H9 (cell line): ENCODE data around the gene SERTAD2. TPM values are rescaled to one million over a fixed set of nuclear protein-coding genes. Genes with fewer than 3 reads are reported as not detected.

Experiments
- DNase-seq: peaks from one replicate; pipeline ENCODE4 v3.0.0-alpha.2; 2017
- H2AFZ ChIP-seq: one replicate; pipeline ENCODE4 v1.6.1; 2013; ENCODE audit warnings: mild to moderate bottlenecking, low read length, control low read depth, moderate library complexity
- H2AK5ac ChIP-seq: 2 replicates; pipeline ENCODE4 v1.6.1; 2013; ENCODE audit warnings: low read length, control low read depth, mixed read lengths; ENCODE audit not compliant: insufficient read length
- H2BK120ac ChIP-seq: one replicate; pipeline ENCODE4 v1.6.1; 2013; ENCODE audit warnings: low read depth, mild to moderate bottlenecking, low read length, control low read depth, inconsistent platforms; ENCODE audit not compliant: poor library complexity, severe bottlenecking
- H2BK12ac ChIP-seq: 2 replicates; pipeline ENCODE4 v1.6.1; 2013; ENCODE audit warnings: low read length, control low read depth, mixed read lengths, low read depth; ENCODE audit not compliant: insufficient read length
- H2BK15ac ChIP-seq: 2 replicates; pipeline ENCODE4 v1.6.1; 2013; ENCODE audit warnings: low read depth, low read length, control low read depth
- H2BK20ac ChIP-seq: one replicate; pipeline ENCODE4 v1.6.1; 2013; ENCODE audit warnings: low read depth, mild to moderate bottlenecking, low read length, control low read depth, inconsistent platforms; ENCODE audit not compliant: poor library complexity, severe bottlenecking
- H2BK5ac ChIP-seq: 2 replicates; pipeline ENCODE4 v1.6.1; 2013; ENCODE audit warnings: low read length, control low read depth, mixed read lengths; ENCODE audit not compliant: insufficient read length
- H3K14ac ChIP-seq: 2 replicates; pipeline ENCODE4 v1.6.1; 2013; ENCODE audit warnings: low read length, control low read depth; ENCODE audit not compliant: insufficient read depth
- H3K18ac ChIP-seq: 2 replicates; pipeline ENCODE4 v1.6.1; 2013; ENCODE audit warnings: low read depth, mild to moderate bottlenecking, mixed read lengths, low read length, control low read depth; ENCODE audit not compliant: insufficient read length
- H3K23ac ChIP-seq: 2 replicates; pipeline ENCODE4 v1.6.1; 2013; ENCODE audit warnings: low read length, control low read depth, mixed read lengths, low read depth; ENCODE audit not compliant: insufficient read length
- H3K23me2 ChIP-seq: 2 replicates; pipeline ENCODE4 v1.6.1; 2013; ENCODE audit warnings: low read depth, mild to moderate bottlenecking, mixed read lengths, low read length, control low read depth; ENCODE audit not compliant: insufficient read length, poor library complexity, severe bottlenecking
- H3K27ac ChIP-seq: 2 replicates; pipeline ENCODE4 v1.5.1; 2013; ENCODE audit warnings: low read length, control low read depth, mixed read lengths, low read depth; ENCODE audit not compliant: insufficient read length
- H3K27me3 ChIP-seq: 2 replicates; pipeline ENCODE4 v1.6.1; 2013; ENCODE audit warnings: low read length, control low read depth, inconsistent platforms; ENCODE audit not compliant: insufficient read depth
- H3K4ac ChIP-seq: 2 replicates; pipeline ENCODE4 v1.6.1; 2013; ENCODE audit warnings: low read depth, mild to moderate bottlenecking, control low read depth, inconsistent platforms, low read length, moderate library complexity
- H3K4me1 ChIP-seq: 2 replicates; pipeline ENCODE4 v1.6.1; 2013; ENCODE audit warnings: low read length, control low read depth, inconsistent platforms; ENCODE audit not compliant: insufficient read depth
- H3K4me2 ChIP-seq: 2 replicates; pipeline ENCODE4 v1.6.1; 2013; ENCODE audit warnings: low read length, control low read depth, mixed read lengths; ENCODE audit not compliant: insufficient read length, insufficient read depth
- H3K56ac ChIP-seq: 2 replicates; pipeline ENCODE4 v1.6.1; 2013; ENCODE audit warnings: low read depth, mild to moderate bottlenecking, mixed read lengths, low read length, control low read depth; ENCODE audit not compliant: insufficient read length
- H3K79me1 ChIP-seq: 2 replicates; pipeline ENCODE4 v1.6.1; 2013; ENCODE audit warnings: low read depth, mild to moderate bottlenecking, moderate library complexity, low read length, control low read depth, inconsistent platforms; ENCODE audit not compliant: insufficient read depth, poor library complexity, severe bottlenecking
- H3K79me2 ChIP-seq: 2 replicates; pipeline ENCODE4 v1.6.1; 2013; ENCODE audit warnings: low read length, control low read depth, inconsistent platforms; ENCODE audit not compliant: insufficient read depth
- H3K9ac ChIP-seq: 2 replicates; pipeline ENCODE4 v1.6.1; 2013; ENCODE audit warnings: low read length, control low read depth, mixed read lengths; ENCODE audit not compliant: insufficient read length; ENCODE audit errors: extremely low read depth
- H3K9me3 ChIP-seq: one replicate; pipeline ENCODE4 v1.6.1; 2013; ENCODE audit warnings: low read depth, low read length, inconsistent platforms; ENCODE audit not compliant: control insufficient read depth
- H3T11ph ChIP-seq: one replicate; pipeline ENCODE4 v1.6.1; 2013; ENCODE audit warnings: mild to moderate bottlenecking, low read length, control low read depth, inconsistent platforms
- H4K20me1 ChIP-seq: one replicate; pipeline ENCODE4 v1.6.1; 2013; ENCODE audit not compliant: control insufficient read depth, insufficient read length, insufficient read depth
- H4K5ac ChIP-seq: 2 replicates; pipeline ENCODE4 v1.6.1; 2013; ENCODE audit warnings: low read depth, mild to moderate bottlenecking, mixed read lengths, low read length, control low read depth; ENCODE audit not compliant: insufficient read length
- H4K8ac ChIP-seq: replicated peaks from 2 replicates; pipeline ENCODE4 v1.6.1; 2013; ENCODE audit warnings: low read length, control low read depth, mixed read lengths, low read depth; ENCODE audit not compliant: insufficient read length
- H4K91ac ChIP-seq: 2 replicates; pipeline ENCODE4 v1.6.1; 2013; ENCODE audit warnings: low read depth, mild to moderate bottlenecking, moderate library complexity, mixed read lengths, low read length, control low read depth; ENCODE audit not compliant: insufficient read length
- H3K27ac Mint-ChIP-seq, 3 experiments: 2 replicates in 2 of 3; 3 replicates in 1 of 3; pipeline ENCODE4 v1.8.0; 2020 to 2021; ENCODE audit warnings: mixed read lengths in 3 of 3, mild to moderate bottlenecking in 1 of 3, moderate library complexity in 1 of 3
- H3K27me3 Mint-ChIP-seq: 2 replicates; pipeline ENCODE4 v1.8.0; 2021; ENCODE audit warnings: low read depth, mild to moderate bottlenecking, moderate library complexity, mixed read lengths
- H3K36me3 Mint-ChIP-seq, 3 experiments: 2 replicates in 2 of 3; 3 replicates in 1 of 3; pipeline ENCODE4 v1.8.0; 2020 to 2021; ENCODE audit warnings: low read depth in 3 of 3, mixed read lengths in 3 of 3; ENCODE audit not compliant: insufficient read depth in 1 of 3
- H3K4me1 Mint-ChIP-seq, 2 experiments: 2 replicates each; pipeline ENCODE4 v1.8.0; 2020; ENCODE audit warnings: mixed read lengths in 2 of 2
- H3K4me3 Mint-ChIP-seq, 2 experiments: 2 replicates in 1 of 2; 3 replicates in 1 of 2; pipeline ENCODE4 v1.8.0; 2020 to 2021; ENCODE audit warnings: mild to moderate bottlenecking in 2 of 2, mixed read lengths in 2 of 2, moderate library complexity in 1 of 2
- H3K9me3 Mint-ChIP-seq, 2 experiments: 2 replicates in 1 of 2; 3 replicates in 1 of 2; pipeline ENCODE4 v1.8.0; 2020; ENCODE audit warnings: mild to moderate bottlenecking in 2 of 2, mixed read lengths in 2 of 2, moderate library complexity in 1 of 2
- CTCF ChIP-seq: fragments of 200-600 bp; sonication (generic); conservative IDR thresholded peaks from 3 replicates; pipeline ENCODE4 v1.8.0; 2021; ENCODE audit warnings: antibody characterized with exemption, mild to moderate bottlenecking
- WGBS: extraction: QIAGEN DNeasy Blood & Tissue Kit; methylation state at CpG from one replicate; pipeline ENCODE4 v1.1.7; 2013; ENCODE audit warnings: missing lambda C conversion rate, low lambda C conversion rate, mixed read lengths; ENCODE audit not compliant: insufficient read length; ENCODE audit errors: extremely low coverage; 5-methylcytosine and 5-hydroxymethylcytosine counted together
- total RNA-seq: library from RNA; stranded (reverse); gene quantifications from 2 replicates; pipeline ENCODE4 v1.2.1, GENCODE V29; 2021

SERTAD2 gene
- total RNA-seq, 1 experiment from 2014 or later = 3.5 TPM

- no peak for TF ChIP-seq CTCF
- peak overlapping the region in 2 of 3 experiments; percentile 1 to 9; a peak in 3 of 7 replicates for H3K27ac Mint-ChIP-seq
- H3K79me1 ChIP-seq = no peaks in the 10 kb centered on the region
Observed at GRCh38 chr2:64630752-64631151, 23.0 kb downstream of the SERTAD2 start.

More at GRCh38 chr2:64630752-64631151, 23.0 kb downstream of the SERTAD2 start:
- Histone ChIP-seq H2BK120ac (no peak overlapping the region), H4K20me1 (no peaks in the 10 kb centered on the region), H3K23me2 (no peaks in the 10 kb centered on the region), H2BK20ac (no peak overlapping the region), H3K4me2 (no peak overlapping the region), H2BK12ac (no peak overlapping the region), H3K9ac (no peak overlapping the region), H3K4ac (no peak overlapping the region), H3K27ac (no peak overlapping the region), H3K4me1 (no peaks in the 10 kb centered on the region), H3K23ac (no peak overlapping the region), H3K56ac (no peak overlapping the region), H2AFZ (no peak overlapping the region), H3K27me3 (no peaks in the 10 kb centered on the region), H3K9me3 (no peaks in the 10 kb centered on the region), H4K8ac (no peak overlapping the region), H2BK15ac (no peak overlapping the region), H2BK5ac (no peak overlapping the region), H3T11ph (no peak overlapping the region), H2AK5ac (no peak overlapping the region), H3K18ac (no peak overlapping the region), H4K91ac (no peak overlapping the region), H3K79me2 (no peaks in the 10 kb centered on the region), H3K14ac (no peak overlapping the region), H4K5ac (no peak overlapping the region)
- DNase-seq = no peak
- Mint-ChIP-seq H3K4me1 (peaks cover 26 to 41% of the 10 kb centered on the region in 2 experiments), H3K9me3 (no peaks in the 10 kb centered on the region), H3K27me3 (peaks cover 3% of the 10 kb centered on the region; the same call in 1 of the 2 replicates), H3K4me3 (no peak overlapping the region; a peak in 1 of 5 replicates), H3K36me3 (peaks cover 2 to 14% (median 4%) of the 10 kb centered on the region in 3 experiments; a peak in 5 of 7 replicates)
- no CpG with 5 or more reads among the region's 10 CpGs for WGBS
